Measurements from ENCODE around the gene SORT1.
"Not testable (repeated sequence)": the region's sequence is repeated elsewhere in the genome, so short reads cannot be mapped to it uniquely, and the experiment has no call there.

Gene SORT1

GRCh38 chr1:109396871-109397580 is 692 bp downstream of the SORT1 start:
- no peak for DNase-seq

- DNase-seq, result no peak
Observed at GRCh38 chr1:109396513-109396839, 1.2 kb downstream of the SORT1 start.

- DNase-seq, result no peak
Observed at GRCh38 chr1:109395602-109396512, 1.9 kb downstream of the SORT1 start.

- DNase-seq, result not testable (repeated sequence)
Observed at GRCh38 chr1:109395282-109395599, 2.5 kb downstream of the SORT1 start.

GRCh38 chr1:109394591-109395281 is 3.0 kb downstream of the SORT1 start:
- no peak for DNase-seq

- DNase-seq, result no peak
Observed at GRCh38 chr1:109393617-109394233, 4.0 kb downstream of the SORT1 start.

GRCh38 chr1:109392788-109393616 is 4.7 kb downstream of the SORT1 start:
- no peak for DNase-seq

GRCh38 chr1:109392037-109392787 is 5.5 kb downstream of the SORT1 start:
- no peak for DNase-seq

GRCh38 chr1:109391626-109392025 is 6.1 kb downstream of the SORT1 start:
- DNase-seq, result no peak

- DNase-seq, result no peak
Observed at GRCh38 chr1:109391157-109391556, 6.6 kb downstream of the SORT1 start.

GRCh38 chr1:109389638-109390341 is 7.9 kb downstream of the SORT1 start:
- DNase-seq, result no peak

- DNase-seq, result no peak
Observed at GRCh38 chr1:109388884-109389637, 8.7 kb downstream of the SORT1 start.

- DNase-seq, result no peak
Observed at GRCh38 chr1:109388208-109388711, 9.5 kb downstream of the SORT1 start.

- no peak for DNase-seq
Observed at GRCh38 chr1:109386054-109386717, 11.5 kb downstream of the SORT1 start.

- DNase-seq, result no peak
Observed at GRCh38 chr1:109385417-109385816, 12.3 kb downstream of the SORT1 start.

GRCh38 chr1:109383854-109384253 is 13.9 kb downstream of the SORT1 start:
- no peak for DNase-seq

GRCh38 chr1:109383087-109383779 is 14.5 kb downstream of the SORT1 start:
- DNase-seq, result no peak

GRCh38 chr1:109381573-109381972 is 16.1 kb downstream of the SORT1 start:
- DNase-seq, result no peak

GRCh38 chr1:109379907-109380306 is 17.8 kb downstream of the SORT1 start:
- no peak for DNase-seq

Measured in activated gamma-delta T cell (primary cell).